ENCODE data around the gene MCAM.

Gene MCAM

GRCh38 chr11:119329320-119329719, 12.4 kb upstream of the MCAM start:
- no peak for DNase-seq (ENCODE audit: low read depth)

- no peak for DNase-seq (ENCODE audit: low read depth)
These were observed 7.3 kb upstream of the MCAM start for GRCh38 chr11:119324189-119324588.

DNA sequence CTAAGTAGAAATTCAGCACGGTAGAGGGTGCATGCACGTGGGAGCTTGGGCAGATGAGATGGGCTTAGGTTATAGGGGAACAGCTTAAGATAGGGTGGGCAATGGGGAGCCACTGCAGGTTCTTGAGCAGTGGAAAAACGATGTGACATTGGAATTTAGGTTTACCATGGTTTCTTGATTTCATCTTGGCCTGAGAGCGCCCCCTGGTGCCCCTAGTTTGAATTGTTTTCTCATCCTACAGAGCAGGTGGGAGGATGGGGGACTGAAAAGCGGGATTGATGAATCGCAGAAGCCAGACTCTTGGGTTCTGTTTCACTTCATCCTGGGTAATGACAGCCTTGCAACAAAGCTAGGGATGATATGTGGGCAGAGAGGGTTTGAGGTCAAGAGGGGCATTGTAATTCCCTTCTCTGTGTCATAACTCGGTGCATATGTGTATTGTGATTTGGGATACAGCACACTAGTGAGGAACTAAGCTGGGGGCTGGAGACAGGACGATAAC, 6.7 kb upstream of the MCAM start:
- peak; percentile 58 for DNase-seq (ENCODE audit: low read depth)

- no peak for DNase-seq (ENCODE audit: low read depth)
These were observed 6.1 kb upstream of the MCAM start for GRCh38 chr11:119322921-119323531.

- DNase-seq (ENCODE audit: low read depth) = no peak
These were observed 5.4 kb upstream of the MCAM start for GRCh38 chr11:119322360-119322739.

- DNase-seq (ENCODE audit: low read depth) = peak; percentile 86
These were observed 4.0 kb upstream of the MCAM start for GRCh38 chr11:119320776-119321524.

GRCh38 chr11:119320240-119320775, 3.4 kb upstream of the MCAM start:
- no peak for DNase-seq (ENCODE audit: low read depth)

DNA sequence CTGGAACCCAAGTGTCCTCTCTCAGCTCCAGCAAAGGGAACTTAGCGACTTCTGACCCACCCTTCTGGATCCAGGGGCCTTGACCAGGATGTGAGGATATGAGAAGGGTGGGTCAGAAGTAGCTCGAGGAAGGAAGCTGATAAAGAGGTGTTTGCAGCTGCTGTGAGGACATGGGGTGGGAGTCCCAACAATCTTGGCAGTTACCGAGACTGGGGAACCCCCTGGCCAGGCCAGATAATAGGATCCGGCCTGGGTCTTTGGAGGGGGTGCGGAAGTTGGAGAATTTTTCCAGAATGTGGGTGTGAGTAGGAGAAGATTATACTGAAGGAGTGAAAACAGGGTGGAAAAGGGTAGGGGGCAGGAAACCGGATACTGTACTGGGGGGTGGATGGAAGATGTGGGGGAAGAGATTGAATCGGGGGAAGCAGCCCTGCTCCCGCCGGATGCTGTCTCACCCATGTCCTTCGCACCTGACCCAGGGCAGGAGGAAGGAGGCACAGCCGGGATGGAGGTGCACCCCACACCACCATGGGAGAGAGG, 2.8 kb upstream of the MCAM start:
- no peak for DNase-seq (ENCODE audit: low read depth)

- no peak for DNase-seq (ENCODE audit: low read depth)
These were observed 2.3 kb upstream of the MCAM start for GRCh38 chr11:119319136-119319699.

DNA sequence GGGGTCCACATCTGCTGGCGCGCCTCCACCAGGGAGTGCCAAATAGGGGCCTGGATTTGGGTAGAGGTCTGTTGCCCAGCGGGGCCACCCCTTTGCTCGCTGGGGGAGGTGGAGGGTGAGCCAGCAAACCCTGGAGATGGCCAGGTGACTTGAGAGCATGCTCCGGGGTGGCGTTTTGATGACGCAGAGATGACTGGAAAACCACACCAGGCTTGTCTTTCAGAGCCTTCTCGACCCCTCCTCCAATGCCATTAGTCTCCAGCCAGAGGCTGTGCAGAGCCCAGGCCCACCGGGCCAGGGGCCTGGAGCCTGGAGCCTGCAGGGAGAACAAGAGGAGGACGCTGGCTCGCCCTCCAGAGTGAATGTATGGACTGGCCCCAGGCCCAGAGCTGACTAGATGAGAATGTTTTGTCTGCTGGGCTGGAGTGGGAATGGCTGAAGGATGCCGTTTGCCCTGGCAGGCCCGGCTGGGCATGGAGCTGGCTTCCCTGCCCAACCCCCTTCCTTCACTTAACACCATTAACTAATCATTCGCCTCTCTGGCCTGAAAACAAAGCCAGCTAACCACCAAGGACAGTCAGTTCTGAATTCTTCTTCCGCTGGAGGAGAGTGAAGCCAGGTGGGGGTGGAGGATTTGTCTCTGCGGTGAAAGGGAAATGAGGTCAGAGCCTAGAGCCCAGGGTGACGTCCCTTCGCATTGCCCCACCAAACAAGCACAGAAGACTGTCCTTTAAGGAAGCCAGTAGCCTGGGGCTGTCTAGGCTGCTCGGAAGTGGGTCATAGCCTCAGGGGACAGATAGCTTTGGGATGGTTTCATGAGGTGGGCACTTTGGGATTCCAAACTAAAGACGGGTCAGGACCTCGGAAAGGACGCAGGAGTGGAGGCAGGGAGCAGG, 1.6 kb upstream of the MCAM start:
- DNase-seq (ENCODE audit: low read depth) = peak; percentile 89

GRCh38 chr11:119317592-119318239, 786 bp upstream of the MCAM start:
- DNase-seq (ENCODE audit: low read depth) = no peak

GRCh38 chr11:119316016-119316728, 758 bp downstream of the MCAM start:
- no peak for DNase-seq (ENCODE audit: low read depth)

DNA sequence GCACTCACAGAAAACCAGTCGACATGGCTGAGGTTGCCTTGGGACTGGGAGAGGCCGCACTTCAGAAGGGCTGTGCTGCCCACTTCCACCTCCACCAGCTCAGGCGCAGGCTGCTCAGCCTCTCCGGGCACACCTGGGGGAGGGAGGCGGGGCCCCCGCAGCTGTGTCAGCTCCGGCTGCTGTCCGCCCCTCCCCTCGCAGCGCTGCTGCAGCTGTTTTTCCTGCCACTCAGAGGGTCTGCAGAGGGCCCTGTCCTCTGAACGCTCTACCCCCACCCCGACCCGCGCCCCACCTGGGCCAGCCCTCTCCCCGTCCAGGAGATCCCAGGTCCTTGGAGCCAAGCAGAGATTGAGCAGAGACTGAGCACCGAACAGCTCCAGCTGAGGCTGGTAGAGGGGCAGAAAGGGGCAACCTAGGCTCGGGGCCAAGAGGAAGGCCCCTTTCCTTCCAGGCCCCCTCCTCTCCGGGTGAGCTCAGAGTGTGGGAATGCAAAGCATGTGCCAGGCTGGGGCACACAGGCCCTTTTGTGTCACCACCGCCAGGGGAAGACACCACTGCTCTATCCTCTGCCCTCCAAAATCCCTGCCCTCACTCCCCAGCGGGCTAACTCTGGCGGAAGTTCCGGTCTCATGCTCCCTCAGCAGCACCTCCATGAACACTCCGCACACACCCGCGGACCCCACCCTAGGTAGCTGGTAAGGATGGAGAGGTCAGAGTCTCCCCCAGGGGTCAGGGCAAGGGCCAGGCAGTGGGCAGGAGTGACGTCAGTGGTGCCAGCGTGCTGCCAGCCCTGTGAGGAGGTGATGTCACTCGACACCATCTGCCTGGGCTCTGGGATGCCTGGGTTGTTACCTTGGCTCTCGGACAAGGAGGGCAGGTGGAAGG, 1.6 kb downstream of the MCAM start:
- DNase-seq (ENCODE audit: low read depth) = no peak

- DNase-seq (ENCODE audit: low read depth) = no peak
These were observed 2.2 kb downstream of the MCAM start for GRCh38 chr11:119314726-119315125.

DNA sequence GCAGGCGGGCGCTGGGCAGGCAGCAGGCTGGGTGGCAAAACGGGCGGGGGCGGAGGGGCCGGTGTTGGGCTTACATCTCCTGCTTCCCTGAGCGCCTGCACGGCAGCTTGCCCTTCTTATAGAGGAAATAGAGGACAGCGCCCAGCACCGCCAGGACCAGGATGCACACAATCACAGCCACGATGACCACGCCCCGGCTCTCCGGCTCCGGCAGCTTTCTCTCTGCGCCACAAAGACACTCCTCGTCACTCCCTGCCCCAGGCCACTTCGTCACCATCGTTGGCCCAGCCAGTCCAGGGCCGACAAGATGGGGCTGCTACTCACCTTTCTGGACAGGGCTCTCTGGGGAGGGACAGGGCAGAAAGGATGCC, 6.3 kb downstream of the MCAM start:
- DNase-seq (ENCODE audit: low read depth) = no peak

GRCh38 chr11:119309953-119310681, 6.8 kb downstream of the MCAM start:
- no peak for DNase-seq (ENCODE audit: low read depth)

DNA sequence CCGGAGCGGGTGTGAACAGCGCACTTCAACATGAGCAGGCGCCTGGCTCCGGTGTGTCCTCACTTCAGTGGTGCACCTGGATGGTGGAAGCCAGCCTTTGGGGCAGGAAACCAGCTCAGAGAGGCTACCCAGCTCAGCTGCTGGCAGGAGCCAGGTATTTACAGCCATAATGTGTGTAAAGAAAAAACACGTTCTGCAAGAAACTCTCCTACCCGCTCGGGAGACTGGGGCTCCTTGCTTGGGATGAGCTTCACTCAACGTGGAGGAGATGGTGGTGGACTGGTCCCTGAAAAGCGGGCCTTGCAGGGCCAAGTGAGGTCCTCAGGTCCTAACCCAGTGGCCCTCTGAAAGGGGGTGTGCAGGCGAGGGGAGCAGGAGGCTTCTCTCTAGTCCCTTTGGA, 7.5 kb downstream of the MCAM start:
- DNase-seq (ENCODE audit: low read depth) = no peak

- DNase-seq (ENCODE audit: low read depth) = no peak
These were observed 9.0 kb downstream of the MCAM start for GRCh38 chr11:119307974-119308373.

DNA sequence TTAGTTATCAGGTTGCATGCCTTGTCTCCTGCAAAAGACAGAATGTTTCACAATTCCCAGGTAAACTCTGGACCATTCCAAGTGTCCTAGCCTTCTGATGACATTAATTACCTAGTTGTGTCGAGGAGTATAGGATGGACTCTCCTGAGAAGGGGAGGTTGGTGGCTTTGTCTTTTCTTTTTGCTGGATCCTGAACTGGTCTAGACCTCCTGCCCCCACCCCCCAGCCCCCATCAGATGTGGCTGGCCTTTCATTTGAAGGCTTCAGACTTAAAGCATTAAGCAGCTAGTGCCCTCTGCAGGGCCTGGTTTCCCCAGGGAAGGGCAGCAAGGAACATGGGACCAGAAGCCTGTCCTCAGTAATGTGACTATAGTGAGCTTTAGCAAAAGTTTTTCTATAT, 9.7 kb downstream of the MCAM start:
- DNase-seq (ENCODE audit: low read depth) = no peak
